Transverse colon (tissue), 4 donors: ENCODE data around the gene MPV17L. TPM values are rescaled to one million over a fixed set of nuclear protein-coding genes. Genes with fewer than 3 reads are reported as not detected.
"Not testable (repeated sequence)": the region's sequence is repeated elsewhere in the genome, so short reads cannot be mapped to it uniquely, and the experiment has no call there.

Experiments
- DNase-seq: peaks from one replicate; pipeline ENCODE4 v3.0.0-alpha.2; 2019
- H3K27ac ChIP-seq, 4 donors: fragments of 200-600 bp; sonication (generic); 2 replicates each; pipeline ENCODE4 v1.5.1; 2016 to 2018; ENCODE audit warnings: inconsistent platforms in 4 of 4
- H3K27me3 ChIP-seq: fragments of 200-600 bp; sonication (generic); 2 replicates; pipeline ENCODE4 v1.5.1; 2017; ENCODE audit warnings: inconsistent platforms
- H3K36me3 ChIP-seq, 4 donors: fragments of 200-600 bp; sonication (generic); 2 replicates each; pipeline ENCODE4 v1.5.1; 2017 to 2019; ENCODE audit warnings: inconsistent platforms in 4 of 4
- H3K4me1 ChIP-seq, 4 donors: fragments of 200-600 bp; sonication (generic); 2 replicates each; pipeline ENCODE4 v1.5.1; 2017 to 2020; ENCODE audit warnings: inconsistent platforms in 4 of 4
- H3K4me3 ChIP-seq, 4 donors: fragments of 200-600 bp; sonication (generic); 1 replicate in 1 of 4; 2 replicates in 3 of 4; pipeline versions ENCODE4 v1.5.1 to v1.6.1; 2017 to 2019; ENCODE audit warnings: inconsistent platforms in 4 of 4
- H3K9me3 ChIP-seq, 2 donors: fragments of 200-600 bp; sonication (generic); 2 replicates each; pipeline ENCODE4 v1.5.1; 2017 to 2019; ENCODE audit warnings: inconsistent platforms in 2 of 2
- CTCF ChIP-seq, 5 experiments: fragments of 200-600 bp in 3 of 5; fragments of 450-650 bp in 2 of 5; sonication (generic) in 3 of 5; IDR thresholded peaks; 1 replicate in 2 of 5; 2 replicates in 3 of 5; pipeline ENCODE4 v1.5.1; 2016 to 2017; ENCODE audit warnings: antibody characterized with exemption in 5 of 5, inconsistent platforms in 3 of 5, mild to moderate bottlenecking in 2 of 5, moderate library complexity in 1 of 5
- EP300 ChIP-seq: sonication (generic); formaldehyde crosslinking; IDR thresholded peaks from one replicate; pipeline ENCODE4 v1.6.1; 2017; ENCODE audit warnings: antibody characterized with exemption, low read depth
- POLR2A ChIP-seq: fragments of 450-650 bp; IDR thresholded peaks from one replicate; pipeline ENCODE4 v1.6.1; 2016; ENCODE audit warnings: antibody characterized with exemption, mild to moderate bottlenecking, moderate library complexity
- POLR2AphosphoS5 ChIP-seq, 3 donors: sonication (generic); formaldehyde crosslinking; IDR thresholded peaks; one replicate each; pipeline ENCODE4 v1.6.1; 2016; ENCODE audit warnings: antibody characterized with exemption in 3 of 3
- WGBS, 2 donors: methylation state at CpG; one replicate each; pipeline ENCODE4 v1.1.5; 2018; ENCODE audit warnings: low coverage in 1 of 2; 5-methylcytosine and 5-hydroxymethylcytosine counted together
- in situ Hi-C, 4 donors: fragments of 200-750 bp; cut with MboI; loops; one replicate each; pipeline versions ENCODE4 v1.15.0 to v1.15.1; 2017; ENCODE audit warnings: low sequenced_read_pairs in 3 of 4, low pct_ligation_motif_present in 1 of 4, low pct_unique_long_range_greater_than_20kb in 1 of 4
- intact Hi-C: fragments of 100-400 bp; cut with DNase I; formaldehyde crosslinking; loops from one replicate; pipeline ENCODE4 v1.15.1; 2023; ENCODE audit warnings: low total_unique reads
- total RNA-seq, 4 donors: library from RNA; depleted of rRNA; stranded (reverse); fragments of >200 nt; gene quantifications; one replicate each; pipeline ENCODE4 v1.1.0, GENCODE V29; 2016

The MPV17L gene
- total RNA-seq, 4 donors from 2014 or later = 0.37 to 6.3 (median 4.6) TPM

- H3K4me3 ChIP-seq, DNase-seq, intact Hi-C loops, in situ Hi-C loops, H3K27ac ChIP-seq, H3K27me3 ChIP-seq, H3K36me3 ChIP-seq, H3K9me3 ChIP-seq: not testable (repeated sequence)
- H3K4me1 ChIP-seq = peaks cover 0 to 14% (median 3%) of the 10 kb centered on the region in 4 donors
- 72 to 87% methylated on average over 5 to 6 of the region's 8 CpGs for WGBS, 2 donors
These were observed 2.5 kb upstream of the MPV17L start for GRCh38 chr16:15393025-15393424.

GRCh38 chr16:15396509-15396829, 915 bp downstream of the MPV17L start:
- 59 to 66% methylated on average over 4 to 8 of the region's 8 CpGs for WGBS, 2 donors

GRCh38 chr16:15396948-15397594, 1.5 kb downstream of the MPV17L start:
- Histone ChIP-seq H3K27ac (peak overlapping the region in 1 of 4 donors; percentile 81), H3K27me3 (peaks cover 9% of the 10 kb centered on the region), H3K9me3 (no peaks in the 10 kb centered on the region), H3K4me1 (peaks cover 0 to 14% (median 3%) of the 10 kb centered on the region in 4 donors), H3K36me3 (no peaks in the 10 kb centered on the region), H3K4me3 (no peak overlapping the region)
- no peak for TF ChIP-seq POLR2A
- DNase-seq = no peak
- WGBS, 2 donors = 79 to 93% methylated on average over 7 to 11 of the region's 11 CpGs
- in situ Hi-C loops = no loop called here
- intact Hi-C loops = no loop called here

More at GRCh38 chr16:15396509-15396829, 915 bp downstream of the MPV17L start:
- H3K36me3 ChIP-seq, intact Hi-C loops, H3K9me3 ChIP-seq, DNase-seq, in situ Hi-C loops, H3K27me3 ChIP-seq: not testable (repeated sequence)
- H3K27ac ChIP-seq = peak overlapping the region; percentile 54 to 81 (median 74)
- H3K4me1 ChIP-seq = peaks cover 0 to 14% (median 3%) of the 10 kb centered on the region in 4 donors
- peak overlapping the region in 3 of 4 donors; percentile 54 to 65 (median 58) for H3K4me3 ChIP-seq

- intact Hi-C loops = no loop called here
- H3K27ac ChIP-seq = peak overlapping the region in 2 of 4 donors; percentile 22 to 26
- H3K9me3 ChIP-seq = no peaks in the 10 kb centered on the region
- DNase-seq = no peak
- peaks cover 0 to 14% (median 3%) of the 10 kb centered on the region in 4 donors for H3K4me1 ChIP-seq
- WGBS, 2 donors = 53 to 54% methylated on average over 11 to 14 of the region's 14 CpGs
- H3K27me3 ChIP-seq = peaks cover 9% of the 10 kb centered on the region
- H3K4me3 ChIP-seq = no peak overlapping the region
- TF ChIP-seq POLR2AphosphoS5 (IDR thresholded peaks at IDR 0.05) = no peak
- no peak for TF ChIP-seq CTCF (IDR thresholded peaks at IDR 0.05)
- no peak for TF ChIP-seq POLR2A
- no peak for TF ChIP-seq EP300
- in situ Hi-C loops = no loop called here
- H3K36me3 ChIP-seq = no peaks in the 10 kb centered on the region
These were observed 3.2 kb downstream of the MPV17L start for GRCh38 chr16:15398618-15399316.

- intact Hi-C loops (no loop called here), in situ Hi-C loops (no loop called here)
- Histone ChIP-seq H3K36me3 (no peaks in the 10 kb centered on the region), H3K27ac (peak overlapping the region in 1 of 4 donors; percentile 22), H3K4me3 (no peak overlapping the region), H3K9me3 (no peaks in the 10 kb centered on the region), H3K4me1 (peaks cover 0 to 14% (median 3%) of the 10 kb centered on the region in 4 donors), H3K27me3 (peaks cover 9% of the 10 kb centered on the region)
- 73 to 83% methylated on average over 2 to 3 of the region's 3 CpGs for WGBS, 2 donors
- no peak for DNase-seq
- TF ChIP-seq CTCF (IDR thresholded peaks at IDR 0.05) = no peak
- no peak for TF ChIP-seq EP300
- no peak for TF ChIP-seq POLR2A
- no peak for TF ChIP-seq POLR2AphosphoS5 (IDR thresholded peaks at IDR 0.05)
These were observed 3.8 kb downstream of the MPV17L start for GRCh38 chr16:15399317-15399716.

- H3K4me3 ChIP-seq, H3K27me3 ChIP-seq, H3K36me3 ChIP-seq, H3K9me3 ChIP-seq, DNase-seq, intact Hi-C loops, H3K27ac ChIP-seq: not testable (repeated sequence)
- H3K4me1 ChIP-seq = peaks cover 0 to 10% (median 3%) of the 10 kb centered on the region in 4 donors
- in situ Hi-C loops = loop anchor here in 1 of 4 donors (25.0 kb wide), 1 partner anchor 737 kb away; no protein-coding TSS in a partner anchor
- WGBS, 2 donors = 87 to 94% methylated on average over 3 to 6 of the region's 6 CpGs
These were observed 4.8 kb downstream of the MPV17L start for GRCh38 chr16:15400314-15400713.
